ENCODE data around the gene CCDC51.
"Not testable (repeated sequence)": the region's sequence is repeated elsewhere in the genome, so short reads cannot be mapped to it uniquely, and the experiment has no call there.

CCDC51 gene, protein sequence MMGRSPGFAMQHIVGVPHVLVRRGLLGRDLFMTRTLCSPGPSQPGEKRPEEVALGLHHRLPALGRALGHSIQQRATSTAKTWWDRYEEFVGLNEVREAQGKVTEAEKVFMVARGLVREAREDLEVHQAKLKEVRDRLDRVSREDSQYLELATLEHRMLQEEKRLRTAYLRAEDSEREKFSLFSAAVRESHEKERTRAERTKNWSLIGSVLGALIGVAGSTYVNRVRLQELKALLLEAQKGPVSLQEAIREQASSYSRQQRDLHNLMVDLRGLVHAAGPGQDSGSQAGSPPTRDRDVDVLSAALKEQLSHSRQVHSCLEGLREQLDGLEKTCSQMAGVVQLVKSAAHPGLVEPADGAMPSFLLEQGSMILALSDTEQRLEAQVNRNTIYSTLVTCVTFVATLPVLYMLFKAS

DNA sequence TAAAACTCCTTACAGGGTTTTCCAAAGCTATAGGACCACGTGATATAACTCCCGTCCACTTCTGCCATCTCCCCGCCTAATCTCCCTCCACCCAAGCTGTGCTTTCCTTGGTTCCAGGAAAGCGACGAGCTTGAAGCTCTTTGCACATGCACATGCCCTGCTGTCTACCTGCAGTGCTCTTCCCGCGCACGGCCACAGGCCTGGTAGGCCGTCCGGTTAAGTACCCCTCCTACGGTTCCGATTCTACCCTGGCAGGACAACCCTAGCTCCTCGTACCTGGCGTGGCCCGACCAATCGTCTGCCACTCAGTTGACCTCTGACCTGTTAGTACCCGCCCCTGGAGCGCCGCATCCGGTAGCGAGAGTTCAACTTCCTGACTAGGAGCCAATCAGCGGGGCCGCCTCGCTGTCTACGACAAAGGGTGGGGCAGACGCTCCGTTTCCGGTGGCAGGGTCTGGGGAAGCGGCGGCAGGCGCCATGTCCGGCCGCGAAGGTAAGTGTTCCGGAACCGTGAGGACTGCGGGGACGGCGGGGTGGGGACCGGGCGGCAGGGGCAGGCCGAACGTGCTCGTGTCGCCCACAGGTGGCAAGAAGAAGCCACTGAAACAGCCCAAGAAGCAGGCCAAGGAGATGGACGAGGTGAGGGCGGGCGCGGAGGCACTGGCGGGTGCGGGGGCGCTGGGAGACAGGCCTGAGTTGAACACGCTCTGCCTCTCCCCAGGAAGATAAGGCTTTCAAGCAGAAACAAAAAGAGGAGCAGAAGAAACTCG lies at the start of gene CCDC51, which contains the start of gene TMA7:
Gene CCDC51 (minus strand): TSS at position 300 of the 770 bp plus-strand sequence. CDS start 4,991 bp downstream, outside the sequence.
Gene TMA7 (plus strand): TSS at position 438 of the 770 bp plus-strand sequence. CDS start 40 bp downstream, at position 478.
- DNase-seq, result peak; percentile 97

GRCh38 chr3:48486952-48487351 lies 47.0 kb upstream of the CCDC51 start:
- DNase-seq, result no peak

DNA sequence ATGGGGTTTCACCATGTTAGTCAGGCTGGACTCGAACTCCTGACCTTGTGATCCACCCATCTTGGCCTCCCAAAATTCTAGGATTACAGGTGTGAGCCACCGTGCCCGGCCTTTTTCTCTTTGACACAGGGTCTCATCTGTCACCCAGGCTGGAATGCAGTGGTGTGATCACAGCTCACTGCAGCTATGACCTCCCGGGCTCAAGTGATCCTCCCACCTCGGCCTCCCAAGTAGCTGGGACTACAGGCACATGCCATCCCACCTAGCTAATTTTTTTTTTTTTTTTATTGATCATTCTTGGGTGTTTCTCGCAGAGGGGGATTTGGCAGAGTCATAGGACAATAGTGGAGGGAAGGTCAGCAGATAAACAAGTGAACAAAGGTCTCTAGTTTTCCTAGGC lies 42.9 kb upstream of the CCDC51 start:
- not testable (repeated sequence) for DNase-seq

DNA sequence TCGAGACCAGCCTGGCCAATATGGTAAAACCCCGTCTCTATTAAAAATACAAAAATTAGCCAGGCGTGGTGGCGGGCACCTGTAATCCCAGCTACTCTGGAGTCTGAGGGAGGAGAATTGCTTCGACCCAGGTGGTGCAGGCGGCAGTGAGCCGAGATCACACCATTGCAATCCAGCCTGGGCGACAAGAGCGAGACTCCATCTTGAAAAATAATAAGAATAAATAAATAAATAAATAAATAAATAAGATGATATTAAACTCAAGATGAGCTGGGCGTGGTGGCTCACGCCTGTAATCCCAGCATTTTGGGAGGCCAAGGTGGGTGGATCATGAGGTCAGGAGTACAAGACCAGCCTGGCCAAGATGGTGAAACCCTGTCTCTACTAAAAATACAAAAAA lies 41.0 kb upstream of the CCDC51 start:
- DNase-seq, result not testable (repeated sequence)

GRCh38 chr3:48478626-48479555 lies 39.0 kb upstream of the CCDC51 start:
- DNase-seq, result peak; percentile 49

DNA sequence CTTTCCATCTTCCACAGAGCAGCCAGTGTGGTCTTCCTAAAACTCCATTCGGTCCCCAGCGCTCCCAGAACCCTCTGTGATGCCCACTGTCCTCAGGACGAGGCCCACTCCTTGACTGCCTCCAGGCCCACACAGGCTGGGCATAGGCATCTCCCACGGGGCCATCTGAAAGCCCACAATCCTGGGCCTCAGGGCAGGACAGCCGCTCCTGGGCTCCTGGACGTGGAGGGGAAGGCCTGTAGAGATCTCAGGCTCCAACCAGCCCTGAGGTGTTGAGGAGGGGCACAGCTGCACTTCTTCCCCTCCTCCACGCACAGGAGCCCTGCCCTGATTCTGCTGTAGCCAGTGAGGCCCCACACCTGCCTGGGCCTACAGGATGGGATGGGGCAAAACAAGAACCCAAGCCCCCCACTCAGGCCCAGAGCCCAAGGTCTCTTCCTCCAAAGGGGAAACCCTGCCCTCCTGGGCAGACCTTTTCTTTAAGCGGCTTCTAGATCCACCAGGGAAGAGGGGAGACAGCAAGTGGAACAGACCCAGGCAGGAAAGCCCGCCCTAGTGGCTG lies 38.1 kb upstream of the CCDC51 start:
- no peak for DNase-seq

DNA sequence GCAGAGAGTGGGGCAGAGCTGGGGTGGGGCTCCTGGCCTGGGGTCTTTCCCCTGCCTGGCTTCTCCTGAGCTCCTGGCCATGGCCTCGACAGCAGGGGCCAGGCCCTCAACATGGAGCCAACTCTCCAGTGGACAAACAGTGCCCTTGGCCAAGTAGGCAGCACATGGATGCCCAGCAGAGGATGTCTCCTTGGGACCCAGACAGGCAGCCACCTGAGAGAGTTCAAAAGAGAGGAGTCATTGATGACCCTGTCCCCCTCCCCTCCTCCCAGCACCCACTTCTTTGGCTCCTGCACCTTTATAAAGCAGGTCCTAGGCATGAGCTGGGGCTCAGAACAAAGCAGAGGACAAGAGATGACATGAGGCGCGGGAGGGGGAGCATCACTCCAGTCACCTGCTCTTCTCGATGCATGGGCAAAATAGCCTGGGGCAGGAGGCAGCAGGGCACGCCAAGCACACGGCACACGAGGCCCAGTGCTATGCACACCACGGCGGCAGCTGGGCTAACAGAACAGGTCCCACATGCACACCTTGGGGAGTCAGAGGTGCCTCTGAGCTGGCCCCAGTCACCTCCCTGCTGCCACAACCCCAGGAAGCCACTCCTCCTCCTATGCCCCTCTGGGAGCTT lies 36.6 kb upstream of the CCDC51 start:
- no peak for DNase-seq

DNA sequence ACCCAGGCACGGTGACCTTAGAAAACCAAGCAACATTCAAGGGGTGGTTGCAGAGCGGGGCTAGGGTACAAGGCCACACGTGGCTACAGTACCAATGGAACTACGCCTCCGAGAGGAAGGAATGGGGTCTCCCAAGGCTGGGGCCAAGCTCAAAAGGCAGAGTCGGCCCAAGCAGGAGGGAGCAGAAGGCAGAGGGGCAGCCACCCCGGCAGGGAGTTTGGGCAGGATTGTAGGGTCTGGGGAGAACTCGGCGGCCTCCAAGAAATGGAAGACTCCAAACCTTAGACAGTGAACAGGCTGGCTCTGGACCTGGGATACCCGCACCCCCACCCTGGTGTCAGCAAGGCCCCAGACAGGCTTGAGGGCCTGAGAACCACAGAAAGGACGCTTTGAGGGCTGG lies 35.3 kb upstream of the CCDC51 start:
- no peak for DNase-seq

DNA sequence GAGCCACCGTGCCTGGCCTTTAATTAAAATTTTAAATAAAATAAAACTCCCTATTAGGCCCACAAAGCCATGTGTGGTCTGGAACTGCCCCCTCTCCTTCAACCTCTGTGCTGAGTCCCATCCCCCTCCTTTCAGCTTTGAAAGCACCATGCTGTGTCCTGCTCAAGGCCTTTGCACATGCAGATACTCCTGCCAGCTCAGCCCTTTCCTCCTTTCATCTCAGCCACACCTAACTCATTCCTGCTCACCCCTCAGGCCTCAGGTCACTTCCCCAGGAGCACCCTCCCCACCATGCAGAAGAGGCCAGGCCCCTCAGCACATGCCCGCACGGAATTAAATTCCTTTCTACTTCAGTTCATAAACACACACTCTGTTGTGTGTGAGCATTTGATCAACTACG lies 34.7 kb upstream of the CCDC51 start:
- no peak for DNase-seq

GRCh38 chr3:48474031-48474430 lies 34.1 kb upstream of the CCDC51 start:
- not testable (repeated sequence) for DNase-seq

GRCh38 chr3:48473617-48473952 lies 33.7 kb upstream of the CCDC51 start:
- no peak for DNase-seq

DNA sequence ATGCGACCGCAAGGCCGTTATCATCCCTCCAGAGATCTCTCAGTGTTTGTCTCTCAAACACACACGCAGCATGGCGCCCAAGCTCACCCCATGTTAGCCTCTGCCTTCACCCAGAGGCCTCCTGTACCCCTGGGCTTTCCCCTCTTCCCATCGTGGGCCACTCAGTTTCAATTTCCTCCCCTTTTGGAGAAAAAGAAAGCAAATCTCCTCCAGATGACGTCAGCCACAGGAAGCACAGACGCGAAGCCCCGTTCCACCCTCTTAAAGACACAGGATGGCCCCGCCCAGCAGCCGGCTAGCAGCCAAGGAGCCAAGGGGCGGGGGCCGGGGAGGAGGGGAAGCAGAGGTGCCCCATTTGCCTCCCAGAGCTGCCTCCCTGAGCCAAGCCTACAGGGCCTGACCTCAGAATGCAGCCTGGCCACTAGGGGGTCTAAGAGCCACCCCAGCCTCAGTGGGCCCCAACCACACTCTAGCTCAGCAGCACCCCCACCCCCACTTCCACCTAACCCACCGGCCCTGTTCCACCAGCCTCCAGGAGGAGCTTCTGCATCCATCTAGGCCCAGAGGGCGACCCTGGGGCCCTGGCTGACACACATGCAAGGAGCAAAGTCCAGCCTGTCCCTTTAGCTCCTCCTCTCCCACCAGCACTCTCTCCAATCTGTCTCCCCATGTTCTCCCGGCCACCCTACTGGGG lies 33.2 kb upstream of the CCDC51 start:
- peak; percentile 93 for DNase-seq

GRCh38 chr3:48472673-48472922 lies 32.7 kb upstream of the CCDC51 start:
- DNase-seq, result no peak

GRCh38 chr3:48470286-48470685 lies 30.4 kb upstream of the CCDC51 start:
- no peak for DNase-seq

- no peak for DNase-seq
Measured at GRCh38 chr3:48469046-48469915, 29.4 kb upstream of the CCDC51 start.

DNA sequence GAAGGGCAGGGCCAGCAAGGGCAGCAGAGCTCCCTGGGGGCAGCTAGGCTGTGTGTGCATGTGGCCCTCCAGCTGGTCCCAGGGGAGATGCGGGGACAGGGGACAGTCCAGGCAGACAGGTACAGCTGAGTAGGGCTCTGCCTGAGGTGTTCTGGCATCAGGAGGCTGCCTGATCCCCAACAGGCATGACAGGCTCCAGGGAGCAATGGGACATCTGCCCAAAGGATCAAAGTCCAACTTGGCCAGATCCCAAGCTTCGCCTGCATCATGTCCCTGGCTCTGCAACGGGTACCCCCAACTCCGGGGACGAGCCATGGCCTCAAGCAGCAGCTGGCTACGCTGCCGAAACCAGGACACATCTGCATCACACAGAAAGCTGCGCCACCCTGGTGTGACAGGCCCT lies 28.4 kb upstream of the CCDC51 start:
- no peak for DNase-seq

DNA sequence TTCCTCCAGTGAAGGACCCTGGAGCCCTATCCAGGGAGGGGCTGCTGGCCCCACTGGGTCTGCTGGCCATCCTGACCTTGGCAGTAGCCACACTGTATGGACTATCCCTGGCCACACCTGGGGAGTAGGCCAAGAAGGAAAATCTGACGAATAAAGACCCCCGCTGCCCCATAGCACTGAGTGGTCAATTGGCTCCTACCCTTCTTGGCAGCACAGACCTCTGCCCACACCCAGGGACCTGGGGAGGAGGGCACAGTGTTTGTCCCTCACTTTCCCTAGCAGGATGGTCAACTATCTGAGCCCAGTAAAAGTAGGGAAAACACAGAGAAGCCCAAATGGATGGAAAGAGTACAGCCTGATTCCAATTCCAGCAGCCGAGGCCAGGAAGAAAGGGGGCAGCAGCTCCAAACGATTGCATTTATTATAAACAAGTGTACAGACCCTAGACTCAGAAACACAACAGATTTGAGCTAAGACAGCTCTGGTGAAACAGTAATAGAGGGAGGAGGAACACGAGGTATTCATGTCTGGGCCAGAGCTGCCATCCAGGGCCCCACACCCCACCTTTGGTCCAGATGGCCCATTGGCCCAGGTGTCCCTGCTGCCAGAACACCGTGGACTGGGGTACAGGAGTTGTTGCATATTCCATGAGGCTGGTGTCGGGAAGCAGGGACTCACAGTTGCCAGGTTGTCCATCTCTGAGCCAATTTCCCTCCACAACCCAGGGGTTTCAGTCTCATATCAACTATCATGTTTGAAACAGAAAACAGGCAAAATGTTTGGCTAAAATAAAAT lies 27.8 kb upstream of the CCDC51 start:
- no peak for DNase-seq

DNA sequence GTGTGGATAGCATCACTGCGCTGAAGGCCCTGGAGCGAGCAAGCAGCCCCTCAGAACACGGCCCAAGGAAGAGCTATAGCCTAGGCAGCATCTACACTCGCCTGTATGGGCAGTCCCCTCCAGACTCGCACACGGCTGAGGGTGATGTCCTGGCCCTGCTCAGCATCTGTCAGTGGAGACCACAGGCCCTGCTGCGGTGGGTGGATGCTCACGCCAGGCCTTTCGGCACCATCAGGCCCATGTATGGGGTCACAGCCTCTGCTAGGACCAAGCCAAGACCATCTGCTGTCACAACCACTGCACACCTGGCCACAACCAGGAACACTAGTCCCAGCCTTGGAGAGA lies 27.2 kb upstream of the CCDC51 start:
- DNase-seq, result no peak

DNA sequence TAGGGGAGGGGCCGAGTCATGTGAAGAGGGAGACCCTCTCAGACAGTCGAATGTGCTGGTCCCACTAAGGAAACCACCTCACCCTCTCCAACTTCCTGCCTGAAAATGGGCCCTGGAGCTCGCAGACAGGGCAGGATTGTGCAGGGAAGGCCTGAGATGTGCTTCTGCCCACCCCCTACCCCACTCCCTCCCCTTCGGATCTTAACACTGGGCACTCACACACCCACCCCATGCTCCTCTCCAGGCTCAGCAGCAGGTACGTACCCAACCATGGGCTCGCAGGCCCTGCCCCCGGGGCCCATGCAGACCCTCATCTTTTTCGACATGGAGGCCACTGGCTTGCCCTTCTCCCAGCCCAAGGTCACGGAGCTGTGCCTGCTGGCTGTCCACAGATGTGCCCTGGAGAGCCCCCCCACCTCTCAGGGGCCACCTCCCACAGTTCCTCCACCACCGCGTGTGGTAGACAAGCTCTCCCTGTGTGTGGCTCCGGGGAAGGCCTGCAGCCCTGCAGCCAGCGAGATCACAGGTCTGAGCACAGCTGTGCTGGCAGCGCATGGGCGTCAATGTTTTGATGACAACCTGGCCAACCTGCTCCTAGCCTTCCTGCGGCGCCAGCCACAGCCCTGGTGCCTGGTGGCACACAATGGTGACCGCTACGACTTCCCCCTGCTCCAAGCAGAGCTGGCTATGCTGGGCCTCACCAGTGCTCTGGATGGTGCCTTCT lies 26.6 kb upstream of the CCDC51 start:
- no peak for DNase-seq
